ENCODE data around the gene AGAP1. TPM values are rescaled to one million over a fixed set of nuclear protein-coding genes. Genes with fewer than 3 reads are reported as not detected.

Gene AGAP1
- total RNA-seq, 1 experiment from 2014 or later: 25.8 TPM

- Histone ChIP-seq H3K4ac (ENCODE audit: low read depth, low read length) (no peak overlapping the region), H4K8ac (replicated peaks; ENCODE audit: insufficient read length, low read depth, low read length) (no peak overlapping the region), H2BK12ac (ENCODE audit: insufficient read length, low read depth, low read length) (no peak overlapping the region), H3T11ph (ENCODE audit: low read length) (no peak overlapping the region), H3K79me2 (ENCODE audit: insufficient read depth, low read length) (peaks cover 5% of the 10 kb centered on the region; the same call in 1 of the 2 replicates), H3K9ac (ENCODE audit: extremely low read depth, insufficient read length, low read length) (no peak overlapping the region), H3K4me2 (ENCODE audit: insufficient read depth, insufficient read length, low read length) (no peak overlapping the region), H3K27ac (ENCODE audit: insufficient read length, low read depth, low read length) (no peak overlapping the region), H2BK15ac (ENCODE audit: low read depth, low read length) (no peak overlapping the region), H3K9me3 (ENCODE audit: control insufficient read depth, low read depth, low read length) (no peaks in the 10 kb centered on the region), H3K14ac (ENCODE audit: insufficient read depth, low read length) (no peak overlapping the region), H3K79me1 (ENCODE audit: insufficient read depth, low read depth, low read length, poor library complexity, severe bottlenecking) (no peaks in the 10 kb centered on the region), H2BK20ac (ENCODE audit: low read depth, low read length, poor library complexity, severe bottlenecking) (no peak overlapping the region), H3K4me1 (ENCODE audit: insufficient read depth, low read length) (peaks cover 6% of the 10 kb centered on the region; the same call in 1 of the 2 replicates), H4K91ac (ENCODE audit: insufficient read length, low read depth, low read length) (no peak overlapping the region), H2AK5ac (ENCODE audit: insufficient read length, low read length) (no peak overlapping the region), H3K27me3 (ENCODE audit: insufficient read depth, low read length) (no peaks in the 10 kb centered on the region), H2BK120ac (ENCODE audit: low read depth, low read length, poor library complexity, severe bottlenecking) (no peak overlapping the region), H4K5ac (ENCODE audit: insufficient read length, low read depth, low read length) (no peak overlapping the region), H2AFZ (ENCODE audit: low read length) (no peak overlapping the region), H4K20me1 (ENCODE audit: control insufficient read depth, insufficient read depth, insufficient read length) (no peaks in the 10 kb centered on the region), H3K23ac (ENCODE audit: insufficient read length, low read depth, low read length) (no peak overlapping the region), H3K56ac (ENCODE audit: insufficient read length, low read depth, low read length) (no peak overlapping the region), H3K23me2 (ENCODE audit: insufficient read length, low read depth, low read length, poor library complexity, severe bottlenecking) (no peaks in the 10 kb centered on the region), H3K18ac (ENCODE audit: insufficient read length, low read depth, low read length) (no peak overlapping the region), H2BK5ac (ENCODE audit: insufficient read length, low read length) (no peak overlapping the region)
- Mint-ChIP-seq H3K4me1 (peaks cover 10 to 16% of the 10 kb centered on the region in 2 experiments), H3K27ac (no peak overlapping the region), H3K4me3 (no peak overlapping the region), H3K9me3 (peaks cover 0 to 4% of the 10 kb centered on the region in 2 experiments; a peak in 1 of 5 replicates), H3K36me3 (ENCODE audit: insufficient read depth in 1 of 3, low read depth in 3 of 3) (peaks cover 4 to 8% (median 7%) of the 10 kb centered on the region in 3 experiments; a peak in 5 of 7 replicates), H3K27me3 (ENCODE audit: low read depth) (no peaks in the 10 kb centered on the region)
- TF ChIP-seq CTCF (conservative IDR thresholded peaks at IDR 0.05): no peak
- no CpG with 5 or more reads among the region's 5 CpGs for WGBS (ENCODE audit: extremely low coverage, insufficient read length, low lambda C conversion rate)
- DNase-seq: no peak
Observed at GRCh38 chr2:235626658-235627057, 132.8 kb downstream of the AGAP1 start.

Data from H9 (cell line).